GM21825 (cell line): Measurements from ENCODE around the gene RNF41.
A peak's percentile ranks its signal among the peaks of the same experiment; 100 is the strongest.

Experiments used
- ATAC-seq: cut with Tn5 transposase; IDR thresholded peaks from one replicate; pipeline ENCODE4 v1.9.1; 2021; ENCODE audit warnings: mild to moderate bottlenecking, moderate library complexity; ENCODE audit not compliant: unreplicated experiment

The RNF41 gene

DNA sequence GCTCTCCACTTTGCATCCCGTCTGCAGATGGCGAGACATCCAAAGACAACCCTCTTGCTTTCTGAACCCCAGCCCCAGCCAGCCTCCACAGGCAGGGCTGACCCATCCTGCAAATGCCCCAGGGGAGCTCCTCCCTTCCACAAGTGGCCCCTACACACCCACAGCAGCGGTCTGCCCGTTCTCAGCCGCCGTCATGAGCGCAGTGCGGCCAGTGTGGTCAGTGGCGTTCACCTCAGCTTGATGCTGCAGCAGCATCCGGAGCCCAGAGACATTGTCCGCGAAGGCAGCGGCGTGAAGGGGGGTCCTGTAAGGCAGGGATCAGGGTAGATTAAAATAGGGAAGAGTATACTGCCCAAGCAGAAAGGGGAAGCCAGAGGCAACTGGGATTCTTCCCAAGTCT, 22.8 kb upstream of the RNF41 start:
- ATAC-seq, result no peak

DNA sequence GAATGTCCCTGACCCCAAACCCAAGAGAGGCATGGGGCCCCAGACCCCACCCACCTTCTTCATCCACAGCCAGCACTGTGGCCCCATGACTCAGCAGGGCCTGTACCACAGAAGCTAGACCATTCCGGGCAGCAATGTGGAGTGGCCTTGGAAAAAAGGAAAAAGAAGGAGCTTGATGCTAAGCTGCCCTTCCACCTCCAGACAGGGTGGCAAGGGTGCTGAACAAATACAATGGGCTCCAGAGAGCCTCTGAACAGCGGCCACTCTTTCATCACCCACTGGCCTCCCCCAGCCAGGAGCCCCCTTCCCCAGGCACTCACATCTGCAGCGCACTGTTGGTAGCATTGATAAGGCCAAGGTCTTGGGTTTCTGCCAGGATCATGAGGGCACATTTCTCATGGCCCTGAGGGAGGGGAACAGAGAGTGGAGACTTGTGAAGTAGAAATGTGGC, 22.0 kb upstream of the RNF41 start:
- no peak for ATAC-seq

DNA sequence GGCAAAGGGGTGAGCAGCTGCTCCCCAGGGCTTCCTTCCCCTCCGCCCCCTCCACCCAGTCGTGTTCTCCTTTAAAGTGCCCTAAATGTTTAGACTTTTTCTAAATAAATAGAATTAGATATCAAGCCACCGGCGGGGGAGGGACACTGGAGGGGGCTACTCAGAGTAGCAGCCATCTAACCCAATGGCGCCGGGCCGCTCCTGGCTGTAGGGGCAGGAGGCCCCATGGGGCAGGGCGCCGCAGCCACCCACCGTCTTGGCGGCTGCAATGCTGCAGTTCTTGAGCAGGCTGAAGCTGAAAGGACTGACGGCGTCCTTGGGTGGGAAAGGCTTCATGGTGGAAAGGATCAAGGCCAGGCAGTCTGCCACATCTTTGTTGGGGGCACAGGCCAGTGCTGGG, 21.3 kb upstream of the RNF41 start:
- ATAC-seq, result no peak

DNA sequence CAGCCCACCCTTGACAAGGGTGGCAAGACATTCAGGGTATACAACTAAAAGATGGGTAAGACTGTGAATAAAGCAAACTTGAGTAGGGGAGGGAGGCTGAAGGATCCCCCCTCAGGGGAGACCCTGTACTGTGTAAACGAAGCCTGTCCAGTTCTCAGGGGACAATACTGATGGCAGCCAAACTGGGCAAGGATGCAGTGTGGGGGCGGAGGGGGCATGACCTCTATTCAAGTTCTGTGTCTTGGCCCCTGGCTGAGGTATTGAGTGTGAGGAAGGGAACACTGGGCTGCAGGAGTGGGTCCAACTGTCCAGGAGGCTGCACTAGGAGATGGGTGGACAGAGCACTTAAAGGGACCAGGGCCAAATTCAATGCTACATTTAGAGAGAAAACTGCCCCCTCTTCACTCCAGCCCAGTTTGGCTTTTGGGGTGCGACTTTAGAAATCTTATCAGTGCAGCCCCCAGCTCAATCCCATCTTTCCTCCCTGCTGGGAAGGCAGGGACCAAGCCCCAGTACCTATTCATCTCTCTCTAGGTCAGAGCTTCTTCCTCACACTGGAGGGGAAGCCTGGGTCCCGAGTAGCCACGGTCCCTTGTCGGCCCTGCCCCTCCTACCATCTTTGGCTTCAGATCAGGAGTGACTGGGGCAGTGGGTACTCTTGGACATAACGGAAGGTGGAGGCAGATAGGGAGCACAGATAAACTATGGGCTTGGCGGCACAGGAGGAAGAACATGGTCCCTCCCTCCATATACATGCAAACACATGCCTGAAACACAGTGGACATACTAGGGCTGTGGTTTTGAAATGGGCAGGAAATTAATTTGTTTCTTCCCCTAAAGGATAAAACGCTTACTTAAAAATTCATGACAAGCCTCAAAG, 19.9 kb upstream of the RNF41 start:
- no peak for ATAC-seq

DNA sequence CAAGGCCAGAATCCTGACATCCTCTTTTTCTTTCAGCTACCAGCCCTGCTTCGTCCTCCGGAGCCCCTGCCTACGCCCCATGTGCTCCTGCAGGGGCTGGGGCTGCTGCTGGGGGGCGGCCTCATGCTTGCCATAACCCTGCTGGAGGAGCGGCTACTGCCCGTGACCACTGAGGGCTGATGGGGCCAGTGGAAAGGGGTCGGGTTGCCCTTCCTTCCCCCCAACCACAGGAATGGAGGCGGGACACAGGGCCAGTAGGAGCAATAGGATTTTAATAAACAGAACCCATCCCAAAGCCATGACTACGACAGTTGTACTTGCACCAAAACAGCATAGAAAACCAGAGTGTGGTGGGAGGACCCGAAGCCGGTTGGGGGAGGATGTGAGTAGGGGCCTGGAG, 15.8 kb upstream of the RNF41 start:
- ATAC-seq, result no peak

DNA sequence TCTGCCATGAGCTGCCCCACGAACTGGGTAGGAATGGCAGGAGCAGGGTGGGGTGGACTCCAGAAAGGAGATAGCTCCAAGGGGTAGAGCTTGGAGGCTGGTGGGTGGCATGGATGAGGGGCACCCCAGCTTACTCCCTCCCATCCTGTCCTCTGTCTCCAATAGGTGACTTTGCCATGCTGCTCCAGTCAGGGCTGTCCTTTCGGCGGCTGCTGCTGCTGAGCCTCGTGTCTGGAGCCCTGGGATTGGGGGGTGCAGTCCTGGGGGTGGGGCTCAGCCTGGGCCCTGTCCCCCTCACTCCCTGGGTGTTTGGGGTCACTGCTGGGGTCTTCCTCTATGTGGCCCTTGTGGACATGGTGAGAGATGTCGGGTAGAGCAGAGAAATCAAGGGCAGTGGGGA, 15.3 kb upstream of the RNF41 start:
- ATAC-seq, result no peak

DNA sequence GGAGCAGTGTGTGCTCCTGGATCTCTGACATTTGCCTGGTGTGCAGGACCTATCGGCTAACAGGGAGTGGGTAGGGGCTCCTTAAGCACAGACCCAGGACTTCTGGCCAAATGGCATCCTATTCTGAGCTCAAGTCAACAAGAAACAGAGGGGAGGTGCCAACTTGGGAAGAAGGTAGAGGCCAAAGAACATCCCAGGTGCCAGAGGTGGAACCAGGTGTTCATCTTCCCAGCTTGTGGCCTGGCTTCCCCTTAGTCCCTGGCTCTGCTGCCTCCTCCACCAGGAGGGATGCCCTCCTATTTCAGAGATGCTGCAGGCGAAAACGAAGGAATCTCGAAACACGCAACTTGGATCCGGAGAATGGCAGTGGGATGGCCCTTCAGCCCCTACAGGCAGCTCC, 14.4 kb upstream of the RNF41 start:
- no peak for ATAC-seq

DNA sequence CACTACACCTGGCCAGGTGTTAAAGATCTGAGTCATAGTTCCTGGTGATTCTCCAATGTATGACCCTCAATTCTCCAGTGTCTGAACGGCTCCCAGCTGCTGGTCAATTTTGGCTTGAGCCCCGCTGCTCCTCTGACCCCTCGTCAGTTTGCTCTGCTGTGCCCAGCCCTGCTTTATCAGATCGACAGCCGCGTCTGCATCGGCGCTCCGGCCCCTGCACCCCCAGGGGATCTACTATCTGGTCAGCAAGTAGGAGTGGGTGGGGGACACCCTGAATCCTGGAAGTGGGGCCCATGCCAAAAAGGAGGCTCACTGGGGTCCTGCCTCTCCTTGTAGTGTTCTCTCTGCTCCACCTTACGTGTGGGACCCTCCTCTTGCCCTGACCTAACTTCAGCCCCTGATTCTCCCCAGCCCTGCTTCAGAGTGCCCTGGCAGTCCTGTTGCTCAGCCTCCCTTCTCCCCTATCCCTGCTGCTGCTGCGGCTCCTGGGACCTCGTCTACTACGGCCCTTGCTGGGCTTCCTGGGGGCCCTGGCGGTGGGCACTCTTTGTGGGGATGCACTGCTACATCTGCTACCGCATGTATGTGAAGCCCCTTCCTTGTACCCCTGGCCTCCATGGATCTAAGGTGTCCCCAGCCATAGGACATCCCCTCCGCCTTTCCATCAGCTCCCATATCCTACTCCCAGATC, 13.2 kb upstream of the RNF41 start:
- ATAC-seq, result no peak

DNA sequence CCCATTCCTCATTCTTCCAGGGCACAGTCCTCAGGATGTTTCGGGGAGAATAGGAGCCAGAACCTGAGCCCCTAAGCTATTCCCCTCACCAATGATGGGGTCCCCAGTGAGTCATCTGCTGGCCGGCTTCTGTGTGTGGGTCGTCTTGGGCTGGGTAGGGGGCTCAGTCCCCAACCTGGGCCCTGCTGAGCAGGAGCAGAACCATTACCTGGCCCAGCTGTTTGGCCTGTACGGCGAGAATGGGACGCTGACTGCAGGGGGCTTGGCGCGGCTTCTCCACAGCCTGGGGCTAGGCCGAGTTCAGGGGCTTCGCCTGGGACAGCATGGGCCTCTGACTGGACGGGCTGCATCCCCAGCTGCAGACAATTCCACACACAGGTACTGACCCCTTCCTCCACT, 9.5 kb upstream of the RNF41 start:
- ATAC-seq, result no peak

DNA sequence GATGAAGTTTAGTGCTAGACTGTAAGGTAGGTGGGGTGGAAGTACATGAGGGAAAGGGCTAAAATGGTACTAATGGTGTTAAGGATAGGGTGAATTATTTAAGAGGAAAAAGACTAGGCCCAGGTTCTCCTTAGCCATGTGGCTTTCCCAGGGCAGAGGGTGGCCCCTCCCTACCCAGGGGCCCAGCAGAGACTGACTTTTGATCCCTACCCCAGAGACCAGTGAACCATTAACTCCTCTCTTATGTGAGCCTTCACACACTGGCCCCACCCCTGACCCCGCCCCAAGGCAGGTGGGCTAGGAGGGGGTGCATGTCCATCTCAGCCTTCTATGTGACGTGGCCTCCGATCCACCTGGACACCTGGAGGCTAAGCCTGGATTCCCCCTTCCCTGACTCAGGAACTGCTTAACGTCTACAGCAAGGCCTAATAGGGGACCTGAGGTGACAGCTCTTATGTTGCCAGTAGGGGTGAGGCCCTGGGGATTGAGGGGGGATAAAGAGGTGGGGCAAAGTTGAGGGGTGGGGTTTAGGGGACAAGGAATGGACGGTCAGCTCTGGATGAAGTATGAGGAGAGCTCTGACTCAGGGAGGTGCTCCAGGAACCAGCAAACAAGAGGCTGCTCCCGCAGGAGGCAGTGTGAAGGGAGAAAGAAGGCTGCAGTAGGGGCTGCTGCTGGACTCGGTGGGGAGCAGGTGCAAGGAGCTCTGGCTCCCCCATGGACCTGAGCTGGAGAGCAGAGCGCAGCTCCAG, 8.9 kb upstream of the RNF41 start:
- no peak for ATAC-seq

DNA sequence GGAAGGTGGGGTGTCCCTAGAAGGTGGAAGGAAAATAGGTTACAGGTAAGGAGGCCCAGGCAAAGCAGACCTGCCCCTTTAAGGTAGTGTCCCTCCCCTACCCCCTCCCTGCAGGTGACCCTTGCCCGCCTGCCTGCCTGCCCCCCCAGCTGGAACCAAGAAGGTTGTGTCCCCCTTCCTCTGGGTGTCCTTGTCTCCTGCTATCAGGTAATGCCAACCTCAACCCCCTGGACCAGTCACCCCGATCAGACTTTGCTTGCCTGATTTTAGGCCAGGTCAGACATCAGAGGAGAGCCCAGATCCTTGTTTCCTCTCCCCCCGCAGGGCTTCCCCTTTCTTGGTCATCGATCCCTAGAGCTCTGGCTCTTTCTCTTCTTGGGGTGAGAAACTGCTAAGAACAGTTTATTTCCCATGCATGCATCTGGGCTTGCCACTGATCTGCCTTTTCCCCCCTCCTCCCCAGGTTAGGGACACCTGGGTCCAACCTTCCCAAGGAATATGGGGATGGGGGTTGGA, 8.3 kb upstream of the RNF41 start, which contains the start of gene SLC39A5:
Gene SLC39A5 (plus strand): TSS at position 136 of the 516 bp plus-strand sequence. CDS start 1,224 bp downstream, outside the sequence.
- no peak for ATAC-seq

DNA sequence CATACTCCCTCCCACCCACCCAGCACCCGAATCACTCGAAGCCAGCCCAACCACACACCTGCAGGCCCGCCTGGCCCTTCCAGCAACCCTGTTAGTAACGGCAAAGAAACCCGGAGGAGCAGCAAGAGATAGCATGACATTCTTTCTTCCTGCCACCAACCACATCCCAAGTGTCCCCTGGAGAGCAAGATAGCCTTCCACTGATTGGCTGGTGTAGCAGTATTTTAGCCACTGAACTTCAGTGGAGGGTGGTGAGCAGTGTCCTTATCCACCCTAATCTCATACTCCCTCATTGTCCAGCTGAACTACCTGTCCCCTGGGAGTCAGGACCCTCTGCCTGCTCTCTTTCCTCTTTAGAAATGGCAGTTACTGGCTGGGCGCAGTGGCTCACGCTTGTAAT, 7.4 kb upstream of the RNF41 start:
- no peak for ATAC-seq

DNA sequence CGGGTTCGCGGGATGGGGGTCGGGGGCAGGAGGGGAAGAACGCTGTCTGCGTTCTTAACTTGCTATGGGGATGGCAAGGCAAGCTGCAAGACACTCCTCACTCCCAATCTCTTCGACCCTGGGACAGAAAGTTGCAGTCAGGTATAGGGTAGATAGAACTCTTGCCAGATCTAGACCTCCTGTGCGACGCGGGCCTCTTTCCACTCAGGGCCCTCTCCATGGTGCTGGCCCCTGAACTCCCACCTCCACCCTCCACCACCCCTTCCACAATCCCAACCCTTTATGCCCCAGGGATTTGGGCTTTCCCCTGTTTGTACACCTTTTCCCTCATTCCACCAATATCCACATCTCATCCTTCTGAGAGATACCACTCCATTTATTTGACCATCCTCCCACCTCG, 3.2 kb upstream of the RNF41 start:
- ATAC-seq, result no peak

DNA sequence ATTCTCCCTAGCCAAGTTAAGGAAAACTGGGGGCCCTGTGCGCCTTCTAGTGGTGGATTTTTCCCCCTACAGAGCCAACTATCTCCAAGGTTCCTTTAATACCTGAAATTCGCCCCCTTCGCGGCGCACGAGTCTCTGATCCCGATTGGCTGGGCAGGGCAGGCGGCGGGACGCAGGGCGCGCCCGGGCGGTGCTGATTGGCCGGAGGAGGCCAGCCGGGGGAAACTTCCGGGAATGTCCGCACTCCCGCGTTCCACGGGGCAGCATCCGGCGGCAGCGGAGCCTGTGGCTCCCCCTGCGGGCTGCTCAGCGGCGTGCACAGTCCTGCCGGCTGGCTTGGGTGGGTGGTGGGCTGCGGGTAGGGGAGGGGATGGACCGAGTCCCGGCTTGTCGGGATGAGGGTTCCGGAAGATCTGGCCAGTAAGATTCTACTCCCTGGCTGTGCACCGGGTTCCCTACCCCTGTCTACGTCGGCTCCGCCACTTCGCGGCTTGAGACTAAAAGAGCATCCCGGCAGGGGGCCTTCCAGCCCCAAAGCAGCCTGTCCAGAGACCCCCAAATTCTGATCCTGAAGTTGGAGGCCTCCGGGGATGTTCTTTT, 2.5 kb upstream of the RNF41 start, which contains the start of gene NABP2:
Gene NABP2 (plus strand): TSS at position 241 of the 600 bp plus-strand sequence. CDS start 515 bp downstream, outside the sequence.
- ATAC-seq, result peak; percentile 75

DNA sequence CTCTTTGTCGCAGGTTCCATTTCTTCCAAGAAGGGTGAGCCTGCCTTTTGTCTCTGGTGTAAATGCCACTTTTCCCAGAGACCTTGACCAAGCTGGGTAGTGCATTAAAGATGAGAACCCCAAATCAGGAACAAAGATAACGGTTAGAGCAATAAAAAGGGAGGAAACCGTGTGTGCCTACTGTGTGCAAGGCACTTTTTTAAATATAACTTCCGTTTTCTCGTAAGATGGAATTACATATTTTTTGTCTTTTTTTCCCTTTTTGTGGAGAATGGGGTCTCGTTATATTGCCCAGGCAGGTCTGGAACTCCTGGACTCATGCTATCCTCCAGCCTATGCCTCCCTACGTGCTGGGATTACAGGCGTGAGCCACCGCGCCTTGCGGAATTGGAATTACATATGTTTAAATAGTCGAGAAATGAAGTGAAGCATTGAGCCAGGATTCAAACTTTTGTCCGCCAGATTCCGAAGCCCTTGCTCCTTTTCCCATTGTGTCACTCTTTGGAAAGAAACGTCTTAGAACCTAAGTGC, 1.9 kb upstream of the RNF41 start:
- no peak for ATAC-seq

DNA sequence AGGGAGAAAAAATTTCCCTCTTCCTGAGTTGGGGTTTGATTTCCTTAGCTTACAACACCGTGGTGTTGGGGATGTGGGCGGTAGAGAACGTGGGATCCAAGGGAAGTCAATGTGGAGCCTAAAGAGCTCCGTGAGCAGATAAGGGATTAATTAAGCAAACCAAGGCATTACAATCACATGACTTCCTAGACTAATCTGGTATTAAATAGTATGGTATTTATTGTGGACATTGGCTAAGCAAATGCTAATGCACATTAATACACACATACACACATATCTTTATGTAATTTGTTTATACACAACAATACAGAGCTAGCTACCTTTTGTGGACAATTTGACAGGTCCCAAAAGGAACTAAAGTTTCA, 791 bp upstream of the RNF41 start:
- no peak for ATAC-seq

DNA sequence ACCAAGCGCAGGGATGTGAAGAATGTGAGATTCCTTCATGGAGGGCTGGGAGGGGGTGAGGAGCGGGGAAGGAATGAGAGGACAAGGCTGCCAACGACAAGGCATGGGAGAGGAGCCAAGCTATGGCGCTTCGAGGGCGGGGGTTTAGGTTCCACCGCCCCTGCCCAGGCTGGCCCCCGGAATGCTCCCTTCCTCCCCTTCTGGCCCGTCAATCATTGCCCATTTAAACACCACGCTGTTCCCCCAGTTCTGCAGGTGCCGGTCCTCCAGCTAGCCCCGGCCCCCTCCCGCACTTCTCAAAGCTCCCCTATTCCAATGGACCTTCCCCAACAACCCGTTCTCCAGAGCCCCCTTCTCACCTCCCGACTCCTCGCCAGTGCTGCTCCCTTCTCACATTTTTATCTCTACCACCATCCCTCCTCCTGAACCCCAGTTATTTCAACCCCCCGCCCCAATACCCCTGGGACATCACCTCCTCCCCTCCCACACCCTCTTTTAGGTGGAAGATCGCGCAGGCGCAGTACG, 428 bp downstream of the RNF41 start:
- peak; percentile 16 for ATAC-seq

DNA sequence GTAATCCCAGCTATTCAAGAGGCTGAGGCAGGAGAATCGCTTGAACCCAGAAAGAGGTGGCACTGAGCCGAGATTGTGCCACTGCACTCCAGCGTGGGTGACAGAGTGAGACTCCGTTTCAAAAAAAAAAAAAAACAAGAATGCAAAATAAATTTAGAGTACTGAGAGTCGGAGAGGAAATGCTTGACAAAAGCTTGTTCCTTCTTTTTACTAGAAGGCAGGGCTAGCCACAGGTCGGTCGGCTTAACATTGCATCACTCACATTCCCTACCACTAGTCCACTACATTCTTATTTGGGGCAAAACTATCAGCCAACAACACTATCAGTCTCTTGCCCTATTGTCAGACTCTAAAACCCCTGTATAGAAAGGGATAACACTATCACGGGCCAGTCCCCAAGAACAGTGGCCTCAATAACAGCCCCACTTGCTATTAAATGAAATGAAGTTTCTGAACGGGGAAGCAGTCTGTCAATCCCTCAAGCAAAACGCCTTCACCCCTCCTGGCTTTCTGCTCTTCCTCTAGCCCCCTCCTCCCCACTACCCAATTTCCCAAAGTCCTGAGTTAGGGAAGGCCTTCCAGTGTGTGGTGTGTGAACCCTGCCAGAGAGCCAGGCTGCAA, 1.0 kb downstream of the RNF41 start:
- ATAC-seq, result no peak

DNA sequence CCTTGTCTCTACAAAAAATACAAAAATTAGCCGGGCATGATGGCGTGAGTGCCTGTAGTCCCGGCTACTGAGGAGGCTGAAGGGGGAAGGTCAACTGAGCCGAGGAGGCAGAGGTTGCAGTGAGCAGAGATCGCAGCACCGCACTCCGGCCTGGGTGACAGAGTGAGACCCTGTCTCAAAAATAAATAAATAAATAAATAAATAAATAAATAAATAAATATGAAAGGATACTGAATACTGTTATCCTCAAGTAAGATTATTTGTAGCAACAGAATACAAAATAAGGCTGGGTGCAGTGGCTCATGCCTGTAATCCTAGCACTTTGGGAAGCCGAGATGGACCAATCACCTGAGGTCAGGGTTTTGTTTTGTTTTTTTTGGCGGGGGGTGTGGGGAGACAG, 1.9 kb downstream of the RNF41 start:
- no peak for ATAC-seq

DNA sequence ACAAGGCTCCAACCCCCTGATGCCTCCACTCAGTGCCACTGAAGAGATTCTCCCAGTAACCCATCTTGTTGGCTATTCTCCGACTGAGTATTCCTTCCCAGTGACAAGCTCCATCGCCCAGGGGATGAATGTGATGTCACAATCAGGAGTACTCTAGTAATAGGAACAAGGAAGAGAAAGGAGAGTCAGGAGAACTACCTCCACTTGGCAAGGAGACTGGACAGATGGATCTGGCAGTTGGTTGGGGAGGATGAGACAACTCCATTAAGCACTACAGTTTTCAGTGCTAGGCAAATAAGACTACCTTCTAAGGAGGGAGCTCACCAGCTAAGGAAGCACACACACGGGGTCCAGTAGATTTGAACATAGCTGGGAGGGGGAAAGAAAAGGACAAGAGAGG, 5.3 kb downstream of the RNF41 start:
- no peak for ATAC-seq
